OCI-LY7 (cell line): ENCODE data around the gene DNAH17. TPM values are rescaled to one million over a fixed set of nuclear protein-coding genes. Genes with fewer than 3 reads are reported as not detected.

ENCODE experiments used
- BruUV-seq: library from RNA; stranded (reverse); fragments of 400-500 nt; replicated peaks from 2 replicates; lab custom pipeline; 2021; lab: Mats Ljungman, UMichigan
- CTCF ChIA-PET: fragments of 300-600 bp; sonication (Branson Sonifier 250); formaldehyde crosslinking; loops from one replicate; lab custom pipeline; 2022; ENCODE audit warnings: antibody characterized with exemption; ENCODE audit not compliant: unreplicated experiment; lab: Charles Lee
- POLR2A ChIA-PET: fragments of 300-600 bp; sonication (Branson Sonifier 250); formaldehyde crosslinking; loops from one replicate; lab custom pipeline; 2022; ENCODE audit warnings: antibody characterized with exemption; lab: Charles Lee
- DNase-seq: peaks from one replicate; pipeline ENCODE4 v3.0.0-alpha.2; 2015; ENCODE audit warnings: low spot score
- H2AFZ ChIP-seq: fragments of 200-600 bp; sonication (generic), shearing (Covaris generic); 2 replicates; pipeline ENCODE4 v1.6.1; 2014; ENCODE audit warnings: mild to moderate bottlenecking, antibody characterized with exemption, low read length, moderate library complexity
- H3K27ac ChIP-seq: fragments of 200-600 bp; sonication (generic); 2 replicates; pipeline ENCODE4 v1.5.1; 2014; ENCODE audit warnings: mixed run types, low read depth, mild to moderate bottlenecking, moderate library complexity, low read length, inconsistent platforms; ENCODE audit not compliant: poor library complexity, severe bottlenecking
- H3K36me3 ChIP-seq: fragments of 200-600 bp; sonication (generic); 2 replicates; pipeline ENCODE4 v1.6.1; 2014; ENCODE audit warnings: mild to moderate bottlenecking, antibody characterized with exemption, low read length, moderate library complexity, mixed read lengths; ENCODE audit not compliant: insufficient read depth
- H3K4me1 ChIP-seq: fragments of 200-600 bp; sonication (generic); 2 replicates; pipeline ENCODE4 v1.5.1; 2014; ENCODE audit warnings: mild to moderate bottlenecking, low read length; ENCODE audit not compliant: insufficient read depth, poor library complexity, severe bottlenecking
- H3K4me2 ChIP-seq: fragments of 200-600 bp; sonication (generic); 2 replicates; pipeline ENCODE4 v1.6.1; 2014; ENCODE audit warnings: mild to moderate bottlenecking, low read length
- H3K4me3 ChIP-seq: fragments of 200-600 bp; sonication (generic); 2 replicates; pipeline ENCODE4 v1.5.1; 2014; ENCODE audit warnings: mild to moderate bottlenecking, low read depth, low read length; ENCODE audit not compliant: poor library complexity, severe bottlenecking
- H3K79me2 ChIP-seq: fragments of 200-600 bp; sonication (generic); 2 replicates; pipeline ENCODE4 v1.6.1; 2016; ENCODE audit warnings: low read depth, mild to moderate bottlenecking, low read length, moderate library complexity, mixed read lengths; ENCODE audit not compliant: insufficient read depth
- H3K9me2 ChIP-seq: fragments of 200-600 bp; sonication (generic); 2 replicates; pipeline ENCODE4 v1.6.1; 2016; ENCODE audit warnings: mild to moderate bottlenecking, low read length, mixed read lengths; ENCODE audit not compliant: insufficient read depth
- H3K9me3 ChIP-seq: fragments of 200-600 bp; sonication (generic); 2 replicates; pipeline ENCODE4 v1.6.1; 2014; ENCODE audit warnings: mild to moderate bottlenecking, mixed run types, low read length, mixed read lengths
- H4K20me1 ChIP-seq: fragments of 200-600 bp; sonication (generic); 2 replicates; pipeline ENCODE4 v1.6.1; 2014; ENCODE audit warnings: mild to moderate bottlenecking, antibody characterized with exemption, low read length, moderate library complexity, mixed read lengths; ENCODE audit not compliant: insufficient read depth
- EZH2phosphoT487 ChIP-seq: fragments of 200-600 bp; sonication (generic); IDR thresholded peaks from 2 replicates; pipeline ENCODE4 v1.6.1; 2018; ENCODE audit warnings: low read depth, borderline replicate concordance, mild to moderate bottlenecking, mixed run types, antibody characterized with exemption, low read length, moderate library complexity, mixed read lengths
- intact Hi-C: fragments of 100-400 bp; cut with micrococcal nuclease; formaldehyde crosslinking; loops from one replicate; pipeline ENCODE4 v1.10.0; 2022; ENCODE audit not compliant: unreplicated experiment
- total RNA-seq, 2 experiments: library from RNA; depleted of rRNA in 1 of 2; stranded (reverse); fragments of >200 nt in 1 of 2; shearing (Covaris generic) in 1 of 2; gene quantifications; 2 replicates each; pipeline ENCODE4 v1.2.3, GENCODE V29; 2014 to 2022
- TF ChIP-seq, protein P1 (sequence below): fragments of 200-600 bp; sonication (generic); conservative IDR thresholded peaks from 2 replicates; pipeline ENCODE4 v1.5.1; 2014; ENCODE audit warnings: mild to moderate bottlenecking, antibody characterized with exemption, low read length, moderate library complexity, mixed read lengths

Gene DNAH17
- total RNA-seq, 2 experiments from 2014 or later = 0.89 to 1.1 TPM

DNA sequence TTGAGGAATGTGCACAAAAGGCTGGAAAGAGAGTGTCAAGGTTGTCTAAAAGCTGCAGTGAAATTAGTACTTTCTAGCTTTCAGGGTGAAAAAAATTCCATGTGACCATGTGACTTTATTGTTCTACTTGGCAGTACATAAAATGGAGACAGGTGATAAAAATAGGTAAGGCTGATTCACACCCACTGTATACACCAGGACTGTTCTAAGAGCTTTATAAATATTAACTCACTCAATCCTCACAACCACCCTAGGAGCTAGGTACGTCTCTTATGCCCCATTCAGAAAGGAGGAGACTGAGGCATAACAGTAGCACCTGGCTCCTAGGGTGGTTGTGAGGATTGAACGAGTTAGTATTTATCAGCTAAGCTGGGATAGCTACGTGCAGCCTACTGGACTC, 28.2 kb upstream of the DNAH17 start:
- H3K4me1 ChIP-seq = no peaks in the 10 kb centered on the region
- CTCF ChIA-PET = no interaction called here
- no peak for DNase-seq
- H3K79me2 ChIP-seq = no peaks in the 10 kb centered on the region
- intact Hi-C loops = no loop called here
- no peak overlapping the region for H3K4me3 ChIP-seq
- H2AFZ ChIP-seq = no peak overlapping the region
- no peaks in the 10 kb centered on the region for H3K9me2 ChIP-seq
- TF ChIP-seq, protein P1, sequence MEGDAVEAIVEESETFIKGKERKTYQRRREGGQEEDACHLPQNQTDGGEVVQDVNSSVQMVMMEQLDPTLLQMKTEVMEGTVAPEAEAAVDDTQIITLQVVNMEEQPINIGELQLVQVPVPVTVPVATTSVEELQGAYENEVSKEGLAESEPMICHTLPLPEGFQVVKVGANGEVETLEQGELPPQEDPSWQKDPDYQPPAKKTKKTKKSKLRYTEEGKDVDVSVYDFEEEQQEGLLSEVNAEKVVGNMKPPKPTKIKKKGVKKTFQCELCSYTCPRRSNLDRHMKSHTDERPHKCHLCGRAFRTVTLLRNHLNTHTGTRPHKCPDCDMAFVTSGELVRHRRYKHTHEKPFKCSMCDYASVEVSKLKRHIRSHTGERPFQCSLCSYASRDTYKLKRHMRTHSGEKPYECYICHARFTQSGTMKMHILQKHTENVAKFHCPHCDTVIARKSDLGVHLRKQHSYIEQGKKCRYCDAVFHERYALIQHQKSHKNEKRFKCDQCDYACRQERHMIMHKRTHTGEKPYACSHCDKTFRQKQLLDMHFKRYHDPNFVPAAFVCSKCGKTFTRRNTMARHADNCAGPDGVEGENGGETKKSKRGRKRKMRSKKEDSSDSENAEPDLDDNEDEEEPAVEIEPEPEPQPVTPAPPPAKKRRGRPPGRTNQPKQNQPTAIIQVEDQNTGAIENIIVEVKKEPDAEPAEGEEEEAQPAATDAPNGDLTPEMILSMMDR = no peak
- no peak for TF ChIP-seq EZH2phosphoT487
- no peaks in the 10 kb centered on the region for H3K36me3 ChIP-seq
- H3K9me3 ChIP-seq = no peaks in the 10 kb centered on the region
- no peak overlapping the region for H3K4me2 ChIP-seq
- H4K20me1 ChIP-seq = no peaks in the 10 kb centered on the region
- POLR2A ChIA-PET = interaction anchor here (0.6 to 1.0 kb wide), 3 partner anchors 9 to 457 kb away, joined by 3 to 4 read pairs (median 4); no protein-coding TSS in a partner anchor
- no peak overlapping the region for H3K27ac ChIP-seq
- BruUV-seq = no TSS peak

DNA sequence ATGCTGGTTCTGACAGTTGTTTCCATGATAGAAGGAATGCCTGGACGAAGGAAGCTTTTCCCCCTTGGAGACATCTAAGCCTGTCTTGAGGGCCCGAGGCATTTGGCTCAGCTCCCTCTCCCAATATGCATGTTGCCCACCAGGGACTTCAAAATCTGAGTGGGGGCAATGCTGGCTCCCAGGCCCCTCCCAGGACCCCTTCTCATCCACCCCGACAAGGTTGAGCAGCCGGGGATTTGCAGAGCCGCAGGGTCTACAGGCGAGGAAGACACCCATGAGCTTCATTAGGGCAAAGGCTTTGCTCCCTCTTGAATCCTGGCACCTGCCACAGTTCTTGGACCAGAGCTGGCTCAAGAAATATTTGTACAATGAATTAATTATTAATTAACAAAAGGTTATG, 25.1 kb upstream of the DNAH17 start:
- BruUV-seq = no TSS peak
- H3K4me2 ChIP-seq = no peak overlapping the region

DNA sequence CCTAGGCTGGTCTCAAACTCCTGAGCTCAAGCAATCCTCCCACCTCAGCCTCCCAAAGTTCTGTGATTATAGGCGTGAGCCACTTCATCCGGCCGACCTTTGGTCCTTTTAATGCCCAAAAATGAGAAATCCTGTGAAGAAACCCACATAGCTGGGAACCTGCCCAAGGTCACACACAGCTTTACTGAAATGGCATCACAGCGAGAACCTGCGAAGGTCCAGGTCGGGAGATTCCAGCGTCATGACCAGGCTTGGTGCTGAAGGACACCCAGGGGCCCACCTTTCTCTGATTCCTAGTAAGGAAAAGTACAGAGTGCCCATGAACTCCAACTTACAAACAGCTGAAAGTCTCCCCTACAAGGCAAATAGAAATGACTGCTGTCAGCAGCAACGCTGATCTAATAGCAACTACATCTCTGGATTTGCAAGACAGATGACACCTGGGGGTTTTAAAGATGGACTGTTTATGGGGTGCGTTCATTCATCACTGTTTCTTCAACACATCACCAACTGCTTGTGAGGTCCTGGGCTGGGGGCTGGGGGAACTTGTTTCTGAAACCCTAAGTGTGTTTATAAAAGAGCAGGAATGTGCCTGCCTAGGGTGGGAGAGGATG, 24.5 kb upstream of the DNAH17 start:
- POLR2A ChIA-PET = no interaction called here
- intact Hi-C loops = no loop called here
- no peaks in the 10 kb centered on the region for H3K36me3 ChIP-seq

More for the DNA sequence above, 25.1 kb upstream of the DNAH17 start:
- TF ChIP-seq EZH2phosphoT487 = no peak
- TF ChIP-seq, protein P1 = no peak
- ChIA-PET CTCF (no interaction called here), POLR2A (no interaction called here)
- DNase-seq = no peak
- Histone ChIP-seq H2AFZ (no peak overlapping the region), H3K9me3 (no peaks in the 10 kb centered on the region), H3K4me3 (no peak overlapping the region), H3K9me2 (no peaks in the 10 kb centered on the region), H3K36me3 (no peaks in the 10 kb centered on the region), H3K79me2 (no peaks in the 10 kb centered on the region), H3K4me1 (no peaks in the 10 kb centered on the region), H4K20me1 (no peaks in the 10 kb centered on the region), H3K27ac (no peak overlapping the region)
- intact Hi-C loops = no loop called here

More for the DNA sequence above, 24.5 kb upstream of the DNAH17 start:
- Histone ChIP-seq H3K9me2 (no peaks in the 10 kb centered on the region), H3K4me2 (no peak overlapping the region), H3K4me1 (no peaks in the 10 kb centered on the region), H3K4me3 (no peak overlapping the region), H3K27ac (no peak overlapping the region), H2AFZ (no peak overlapping the region), H3K79me2 (no peaks in the 10 kb centered on the region), H3K9me3 (no peaks in the 10 kb centered on the region), H4K20me1 (no peaks in the 10 kb centered on the region)
- CTCF ChIA-PET = no interaction called here
- TF ChIP-seq EZH2phosphoT487 = no peak
- TF ChIP-seq, protein P1 = no peak
- no TSS peak for BruUV-seq
- DNase-seq = no peak
